Measurements from ENCODE around the gene GSTT2B.
A peak's percentile ranks its signal among the peaks of the same experiment; 100 is the strongest.
"Not testable (repeated sequence)": the region's sequence is repeated elsewhere in the genome, so short reads cannot be mapped to it uniquely, and the experiment has no call there.

GSTT2B gene

GRCh38 chr22:23939017-23939357 is 22.0 kb downstream of the GSTT2B start:
- no peak for DNase-seq

GRCh38 chr22:23938328-23939016 is 22.5 kb downstream of the GSTT2B start:
- no peak for DNase-seq

- DNase-seq: no peak
These were observed 34.4 kb downstream of the GSTT2B start for GRCh38 chr22:23926561-23926960.

- no peak for DNase-seq
These were observed 35.9 kb downstream of the GSTT2B start for GRCh38 chr22:23925020-23925606.

GRCh38 chr22:23922921-23923320 is 38.1 kb downstream of the GSTT2B start:
- DNase-seq: no peak

- not testable (repeated sequence) for DNase-seq
These were observed 39.3 kb downstream of the GSTT2B start for GRCh38 chr22:23921586-23922201.

- DNase-seq: not testable (repeated sequence)
These were observed 40.8 kb downstream of the GSTT2B start for GRCh38 chr22:23920267-23920611.

- DNase-seq: peak; percentile 29
These were observed 45.7 kb downstream of the GSTT2B start for GRCh38 chr22:23915290-23915689.

- DNase-seq: peak; percentile 99
These were observed 47.2 kb downstream of the GSTT2B start for GRCh38 chr22:23913661-23914353.

- DNase-seq: no peak
These were observed 47.7 kb downstream of the GSTT2B start for GRCh38 chr22:23913306-23913660.

- no peak for DNase-seq
These were observed 48.6 kb downstream of the GSTT2B start for GRCh38 chr22:23912293-23912903.

GRCh38 chr22:23911318-23911980 is 49.5 kb downstream of the GSTT2B start:
- DNase-seq: no peak

- no peak for DNase-seq
These were observed 50.4 kb downstream of the GSTT2B start for GRCh38 chr22:23910496-23911190.

- no peak for DNase-seq
These were observed 51.6 kb downstream of the GSTT2B start for GRCh38 chr22:23909296-23909898.

- no peak for DNase-seq
These were observed 52.3 kb downstream of the GSTT2B start for GRCh38 chr22:23908587-23909205.

- not testable (repeated sequence) for DNase-seq
These were observed 53.6 kb downstream of the GSTT2B start for GRCh38 chr22:23907423-23907822.

Data from NCI-H82 (cell line).